Keratinocyte (primary cell): ENCODE data around the gene FDX2. TPM values are rescaled to one million over a fixed set of nuclear protein-coding genes. Genes with fewer than 3 reads are reported as not detected.
A peak's percentile ranks its signal among the peaks of the same experiment; 100 is the strongest.

Source experiments
- DNase-seq: peaks from one replicate; pipeline ENCODE4 v3.0.0-alpha.2; 2011; ENCODE audit warnings: low read depth, missing footprints, low spot score
- FAIRE-seq: peaks from 2 replicates; lab custom pipeline; 2011; peaks lifted over from hg19 to GRCh38; lab: Jason Lieb, UNC
- H2AFZ ChIP-seq: 2 replicates; pipeline ENCODE4 v1.6.0; 2012; ENCODE audit warnings: low read length, control low read depth, inconsistent platforms; ENCODE audit not compliant: control insufficient read depth
- H3K27ac ChIP-seq: 2 replicates; pipeline ENCODE4 v1.5.1; 2011; ENCODE audit warnings: low read length; ENCODE audit not compliant: control insufficient read depth, insufficient read depth
- H3K27me3 ChIP-seq: 3 replicates; pipeline ENCODE4 v1.6.0; 2011; ENCODE audit warnings: low read length; ENCODE audit not compliant: control insufficient read depth, insufficient read depth; ENCODE audit errors: extremely low read depth
- H3K36me3 ChIP-seq, 2 experiments: 2 replicates in 1 of 2; 3 replicates in 1 of 2; pipeline ENCODE4 v1.5.1; 2011; ENCODE audit warnings: low read length in 2 of 2, mild to moderate bottlenecking in 1 of 2; ENCODE audit not compliant: control insufficient read depth in 2 of 2, insufficient read depth in 2 of 2; ENCODE audit errors: extremely low read depth in 1 of 2
- H3K4me1 ChIP-seq: 3 replicates; pipeline ENCODE4 v1.5.1; 2011; ENCODE audit warnings: low read length; ENCODE audit not compliant: control insufficient read depth, insufficient read depth; ENCODE audit errors: extremely low read depth
- H3K4me2 ChIP-seq: 3 replicates; pipeline ENCODE4 v1.6.0; 2011; ENCODE audit warnings: low read depth, low read length; ENCODE audit not compliant: control insufficient read depth, insufficient read depth; ENCODE audit errors: extremely low read depth
- H3K4me3 ChIP-seq, 3 experiments: fragments of 200-600 bp in 1 of 3; sonication (generic) in 1 of 3; 2 replicates in 2 of 3; 3 replicates in 1 of 3; pipeline ENCODE4 v1.5.1; 2011 to 2016; ENCODE audit warnings: low read length in 3 of 3, mild to moderate bottlenecking in 3 of 3, control low read depth in 2 of 3, inconsistent platforms in 1 of 3, low read depth in 1 of 3, mixed read lengths in 1 of 3, mixed run types in 1 of 3, moderate library complexity in 1 of 3; ENCODE audit not compliant: control insufficient read depth in 2 of 3, insufficient read depth in 2 of 3; ENCODE audit errors: extremely low read depth in 1 of 3
- H3K79me2 ChIP-seq: 2 replicates; pipeline ENCODE4 v1.6.0; 2012; ENCODE audit warnings: low read length; ENCODE audit not compliant: control insufficient read depth, insufficient read depth
- H3K9ac ChIP-seq: 3 replicates; pipeline ENCODE4 v1.6.0; 2011; ENCODE audit warnings: low read length; ENCODE audit not compliant: control insufficient read depth, insufficient read depth; ENCODE audit errors: extremely low read depth
- H3K9me1 ChIP-seq: 3 replicates; pipeline ENCODE4 v1.6.0; 2011; ENCODE audit warnings: low read length; ENCODE audit not compliant: control insufficient read depth, insufficient read depth; ENCODE audit errors: extremely low read depth
- H3K9me3 ChIP-seq: 2 replicates; pipeline ENCODE4 v1.5.1; 2012; ENCODE audit warnings: low read depth, low read length; ENCODE audit not compliant: control insufficient read depth
- H4K20me1 ChIP-seq: 3 replicates; pipeline ENCODE4 v1.6.0; 2011; ENCODE audit warnings: low read length; ENCODE audit not compliant: control insufficient read depth, insufficient read depth; ENCODE audit errors: extremely low read depth
- EZH2 ChIP-seq: IDR thresholded peaks from one replicate; pipeline ENCODE4 v1.6.1; 2012; ENCODE audit warnings: inconsistent platforms, mild to moderate bottlenecking, low read length, moderate library complexity
- dilution Hi-C: fragments of 300-500 bp; cut with MboI; formaldehyde crosslinking; loops from one replicate; pipeline ENCODE4 v1.7.0; 2020; ENCODE audit warnings: low sequenced_read_pairs; ENCODE audit not compliant: extremely low pct_ligation_motif_present
- polyA plus RNA-seq, 5 experiments: library from polyadenylated mRNA; depleted of rRNA in 3 of 5; stranded (reverse) in 3 of 5; stranded (forward) in 1 of 5; unstranded in 1 of 5; fragments of >200 nt; gene quantifications; 1 replicate in 1 of 5; 2 replicates in 3 of 5; 3 replicates in 1 of 5; pipeline versions ENCODE4 v1.2.1 to v1.2.3, GENCODE V29; 2011 to 2012; ENCODE audit warnings: missing spikeins in 2 of 5, low read depth in 1 of 5, low replicate concordance in 1 of 5
- TF ChIP-seq, protein P1 (sequence below), 3 experiments: IDR thresholded peaks in 1 of 3; conservative IDR thresholded peaks in 1 of 3; optimal IDR thresholded peaks in 1 of 3; 2 replicates in 2 of 3; 3 replicates in 1 of 3; pipeline versions ENCODE3 to v1.5.1; 2011; ENCODE audit warnings: low read length in 3 of 3, mild to moderate bottlenecking in 3 of 3, moderate library complexity in 2 of 3, control low read depth in 1 of 3, inconsistent platforms in 1 of 3; ENCODE audit not compliant: insufficient read depth in 2 of 3; ENCODE audit errors: extremely low read depth in 1 of 3

The FDX2 gene
- polyA plus RNA-seq, 1 donor (not counting 4 experiments of a cell fraction or from before 2014, with no cell fraction given), result 19.2 TPM

DNA sequence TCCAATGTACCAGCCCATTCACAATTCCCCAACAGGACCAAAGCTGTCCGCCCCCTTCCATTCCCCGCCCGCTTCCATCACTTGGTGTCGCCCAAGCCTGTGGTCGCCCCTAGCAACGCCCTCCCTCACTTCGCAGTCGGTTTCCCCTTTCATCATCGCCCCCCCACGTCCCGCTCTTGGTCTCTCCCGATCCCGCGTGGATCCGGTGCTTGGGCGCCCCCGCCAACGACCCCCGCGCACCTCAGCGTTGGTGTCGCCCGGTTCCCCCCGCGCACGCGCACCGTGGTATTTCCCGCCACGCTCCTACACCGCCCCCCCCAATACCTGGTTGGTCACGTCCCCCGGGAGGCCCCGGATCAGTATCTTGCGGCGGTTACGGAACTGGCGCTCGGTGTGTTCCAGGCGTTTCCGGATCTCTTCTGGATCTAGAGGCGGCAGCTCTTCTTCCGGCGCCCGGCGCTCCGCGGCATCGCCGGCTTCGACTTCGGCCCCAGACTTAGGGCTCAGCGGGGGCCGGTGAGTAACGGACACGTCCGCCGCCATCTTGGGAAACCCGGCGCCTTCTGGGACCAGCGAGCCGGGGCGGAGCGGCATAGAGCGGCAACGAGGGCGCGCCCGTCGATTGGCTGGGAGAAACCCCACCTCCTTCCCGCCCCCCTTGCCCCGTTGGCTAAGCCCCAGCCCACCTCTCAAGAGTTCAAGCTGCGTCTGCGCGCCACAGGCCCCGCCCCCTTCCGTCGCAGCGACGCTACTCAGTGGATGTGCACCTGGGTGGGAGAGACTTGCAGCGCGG, 17.3 kb upstream of the FDX2 start, which contains the start of gene RAVER1:
RAVER1 (minus strand) TSS at position 565 of the 793 bp plus-strand sequence; CDS start at position 543, 22 bp downstream.
- Histone ChIP-seq H3K36me3 (peaks cover 7 to 14% of the 10 kb centered on the region in 2 experiments), H4K20me1 (no peaks in the 10 kb centered on the region), H2AFZ (peak within 1 kb of the TSS; percentile 94), H3K27ac (peak within 1 kb of the TSS; percentile 82), H3K27me3 (no peaks in the 10 kb centered on the region), H3K9me3 (no peaks in the 10 kb centered on the region), H3K4me1 (peaks cover 19% of the 10 kb centered on the region), H3K9me1 (no peaks in the 10 kb centered on the region), H3K4me3 (peak within 1 kb of the TSS; percentile 70 to 94 (median 92)), H3K4me2 (peak within 1 kb of the TSS; percentile 99), H3K79me2 (peaks cover 36% of the 10 kb centered on the region), H3K9ac (peak within 1 kb of the TSS; percentile 84)
- dilution Hi-C loops, result no loop called here
- FAIRE-seq (peak; percentile 55), DNase-seq (peak; percentile 89)
- no peak for TF ChIP-seq EZH2
- TF ChIP-seq, protein P1, sequence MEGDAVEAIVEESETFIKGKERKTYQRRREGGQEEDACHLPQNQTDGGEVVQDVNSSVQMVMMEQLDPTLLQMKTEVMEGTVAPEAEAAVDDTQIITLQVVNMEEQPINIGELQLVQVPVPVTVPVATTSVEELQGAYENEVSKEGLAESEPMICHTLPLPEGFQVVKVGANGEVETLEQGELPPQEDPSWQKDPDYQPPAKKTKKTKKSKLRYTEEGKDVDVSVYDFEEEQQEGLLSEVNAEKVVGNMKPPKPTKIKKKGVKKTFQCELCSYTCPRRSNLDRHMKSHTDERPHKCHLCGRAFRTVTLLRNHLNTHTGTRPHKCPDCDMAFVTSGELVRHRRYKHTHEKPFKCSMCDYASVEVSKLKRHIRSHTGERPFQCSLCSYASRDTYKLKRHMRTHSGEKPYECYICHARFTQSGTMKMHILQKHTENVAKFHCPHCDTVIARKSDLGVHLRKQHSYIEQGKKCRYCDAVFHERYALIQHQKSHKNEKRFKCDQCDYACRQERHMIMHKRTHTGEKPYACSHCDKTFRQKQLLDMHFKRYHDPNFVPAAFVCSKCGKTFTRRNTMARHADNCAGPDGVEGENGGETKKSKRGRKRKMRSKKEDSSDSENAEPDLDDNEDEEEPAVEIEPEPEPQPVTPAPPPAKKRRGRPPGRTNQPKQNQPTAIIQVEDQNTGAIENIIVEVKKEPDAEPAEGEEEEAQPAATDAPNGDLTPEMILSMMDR (optimal IDR thresholded peaks at IDR 0.05 in 1 of 3, IDR thresholded peaks at IDR 0.05 in 1 of 3, conservative IDR thresholded peaks at IDR 0.05 in 1 of 3; ENCODE audit: extremely low read depth in 1 of 3, insufficient read depth in 2 of 3, low read length in 3 of 3), result no peak

DNA sequence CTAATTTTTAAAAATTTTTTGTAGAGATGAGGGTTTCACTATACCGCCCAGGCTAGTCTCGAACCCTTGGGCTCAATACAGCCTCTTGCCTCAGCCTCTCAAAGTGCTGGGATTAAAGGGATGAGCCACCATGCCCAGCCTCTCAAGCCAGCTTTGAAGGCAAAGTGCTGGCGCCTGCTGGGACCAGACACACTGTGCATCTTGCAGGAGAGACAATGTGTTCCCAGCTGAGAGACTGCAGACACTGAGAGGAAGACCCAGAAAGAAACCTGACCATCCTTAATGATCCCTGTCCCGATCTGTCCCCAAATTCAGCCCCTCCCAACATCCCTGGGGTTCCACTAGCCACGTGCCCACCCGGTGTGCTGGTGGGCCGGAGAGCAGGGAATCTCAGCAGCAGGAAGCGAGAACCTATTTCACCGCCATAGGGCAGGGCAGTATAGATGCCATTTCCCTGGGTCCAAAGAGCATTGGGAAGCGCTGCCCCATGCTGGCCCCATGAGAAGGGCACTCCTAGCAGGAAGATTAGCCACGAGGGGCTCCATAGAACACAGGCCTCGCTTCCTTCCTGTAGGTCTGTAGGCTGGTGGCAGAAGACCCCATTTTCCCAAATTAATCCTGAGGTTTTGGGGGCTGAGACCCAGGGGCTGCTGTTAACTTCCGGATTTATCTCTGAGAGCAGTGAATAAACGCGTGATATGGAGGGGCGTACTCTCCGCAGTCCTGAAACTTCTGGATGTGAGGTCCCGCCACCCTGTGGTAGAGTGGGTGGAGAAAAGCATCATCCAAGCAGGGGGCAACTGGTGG, 16.5 kb upstream of the FDX2 start:
- Histone ChIP-seq H3K9ac (peak overlapping the region; percentile 84), H3K27me3 (no peaks in the 10 kb centered on the region), H2AFZ (peak overlapping the region; percentile 90), H3K27ac (peak overlapping the region; percentile 82), H4K20me1 (no peaks in the 10 kb centered on the region), H3K4me2 (peak overlapping the region; percentile 79), H3K4me1 (peaks cover 19% of the 10 kb centered on the region), H3K79me2 (peaks cover 36% of the 10 kb centered on the region), H3K36me3 (peaks cover 12 to 22% of the 10 kb centered on the region in 2 experiments), H3K9me3 (no peaks in the 10 kb centered on the region), H3K9me1 (no peaks in the 10 kb centered on the region), H3K4me3 (peak overlapping the region; percentile 70 to 94 (median 92))
- TF ChIP-seq, protein P1 (optimal IDR thresholded peaks at IDR 0.05 in 1 of 3, IDR thresholded peaks at IDR 0.05 in 1 of 3, conservative IDR thresholded peaks at IDR 0.05 in 1 of 3; ENCODE audit: extremely low read depth in 1 of 3, insufficient read depth in 2 of 3, low read length in 3 of 3), result peak in 2 of 3 experiments; percentile 7 to 9
- TF ChIP-seq EZH2, result no peak
- FAIRE-seq, result no peak
- no peak for DNase-seq
- dilution Hi-C loops, result no loop called here
